CD4-positive, alpha-beta T cell treated with Interleukin-15 for 1 hour (primary cell): Measurements from ENCODE around the gene TRIM46.

ENCODE experiments used
- DNase-seq: peaks from one replicate; pipeline ENCODE4 v3.0.0-alpha.2; 2020

Gene TRIM46

DNA sequence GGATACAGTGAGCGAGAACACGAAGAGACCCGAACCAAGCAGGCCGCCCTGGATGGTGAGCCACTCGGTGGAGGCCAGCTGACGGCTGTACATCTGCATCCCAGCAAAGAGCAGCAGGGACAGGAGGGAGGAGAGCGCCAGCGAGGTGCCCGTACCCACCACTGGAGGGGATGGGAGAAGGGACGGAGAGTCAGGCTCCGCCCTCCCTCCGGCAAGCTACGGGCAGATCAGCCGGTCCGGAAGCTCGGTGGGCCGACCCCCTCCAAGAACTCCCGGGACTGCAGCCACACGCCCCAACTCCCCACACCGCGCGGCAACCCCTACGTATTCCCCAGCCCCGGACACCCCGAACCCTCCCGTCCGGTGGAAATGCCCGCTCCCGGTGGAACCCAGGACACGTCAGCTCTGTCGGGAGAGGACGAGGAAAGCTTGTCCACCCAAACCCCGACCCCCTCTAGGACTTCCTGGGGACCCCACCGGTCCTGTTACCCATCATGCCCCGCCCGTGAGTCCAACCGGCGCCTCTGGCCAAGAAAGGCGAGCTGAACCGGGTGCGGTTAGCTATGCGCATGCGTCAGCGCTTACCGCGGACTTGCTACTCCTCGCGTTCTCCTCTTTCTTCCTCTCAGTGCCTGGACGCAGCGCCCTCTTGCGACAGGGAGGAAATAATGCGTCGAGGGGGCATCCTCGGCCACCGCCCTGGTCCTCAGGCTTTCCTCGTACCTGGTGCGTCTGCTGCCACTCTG, 744 bp upstream of the TRIM46 start, which contains the start of gene KRTCAP2:
Gene KRTCAP2 (minus strand): TSS at position 573 of the 746 bp plus-strand sequence. CDS start 80 bp downstream, at position 493.
- DNase-seq = peak; percentile 97

DNA sequence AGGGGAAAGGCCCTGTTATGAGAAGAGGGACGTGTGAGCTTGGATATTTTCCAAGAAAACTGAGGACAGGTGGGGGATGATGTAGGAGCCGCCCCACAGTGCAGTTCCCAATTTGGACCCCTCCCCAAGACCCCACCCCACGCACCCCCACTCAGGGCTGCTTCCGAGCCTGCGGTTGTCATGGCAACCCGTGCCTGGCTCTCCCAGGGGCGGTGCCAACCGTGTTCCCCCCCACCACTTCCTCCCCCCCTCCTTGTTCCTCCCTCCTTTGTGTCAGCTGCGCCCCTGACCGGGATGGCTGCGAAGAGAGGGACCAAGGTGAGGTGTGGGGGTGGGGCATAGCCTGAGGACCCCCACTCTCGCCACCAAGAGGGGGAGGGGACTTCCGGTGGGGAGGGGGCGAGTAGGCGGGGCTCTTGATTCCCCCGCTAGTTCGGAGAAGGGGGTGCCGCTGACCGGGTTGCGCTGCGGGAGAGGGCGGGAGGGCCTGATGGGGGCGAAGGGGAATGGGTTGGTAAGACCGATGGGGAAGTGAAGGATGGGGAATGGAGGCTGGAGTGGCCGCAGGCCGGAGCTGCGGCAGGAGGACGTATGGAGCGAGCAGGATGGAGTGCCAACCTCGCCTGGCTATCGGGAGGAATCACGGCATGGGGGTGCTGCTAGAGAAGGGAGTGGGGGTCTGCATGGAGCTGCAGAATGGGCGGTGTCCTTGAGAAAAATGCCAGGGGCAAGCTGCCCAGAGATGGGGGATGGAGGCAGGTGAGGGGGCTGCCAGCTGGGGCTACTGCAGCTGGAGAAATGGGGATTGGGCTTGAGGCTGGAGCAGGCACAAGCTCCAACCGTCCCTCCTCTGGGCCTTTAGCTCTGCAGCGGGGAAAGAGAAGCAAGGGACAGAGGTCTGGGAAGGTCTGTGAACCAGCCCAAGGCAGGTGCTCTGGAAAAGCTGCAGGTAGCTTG, 953 bp downstream of the TRIM46 start:
- peak; percentile 62 for DNase-seq

DNA sequence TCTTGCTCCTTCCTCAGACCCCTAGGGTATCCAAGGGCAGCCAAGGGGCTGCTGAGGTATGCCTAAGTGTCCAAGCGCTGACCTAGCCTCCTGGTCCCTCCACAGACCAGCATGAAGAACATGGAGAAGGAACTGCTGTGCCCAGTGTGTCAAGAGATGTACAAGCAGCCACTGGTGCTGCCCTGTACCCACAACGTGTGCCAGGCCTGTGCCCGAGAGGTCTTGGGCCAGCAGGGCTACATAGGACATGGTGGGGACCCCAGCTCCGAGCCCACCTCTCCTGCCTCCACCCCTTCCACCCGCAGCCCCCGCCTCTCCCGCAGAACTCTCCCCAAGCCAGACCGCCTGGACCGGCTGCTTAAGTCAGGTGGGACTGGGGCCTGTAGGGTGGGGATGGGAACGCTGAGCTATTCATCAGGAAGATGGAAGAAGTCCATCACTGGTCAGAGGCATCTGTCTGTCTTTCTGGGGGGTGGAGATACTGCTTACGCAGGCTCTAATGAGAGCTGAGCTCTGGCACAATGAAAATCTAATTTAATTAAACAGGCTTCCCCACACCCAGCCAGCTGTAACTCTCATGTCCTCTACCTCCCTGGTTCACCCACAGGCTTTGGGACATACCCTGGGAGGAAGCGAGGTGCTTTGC, 1.8 kb downstream of the TRIM46 start:
- DNase-seq = no peak

DNA sequence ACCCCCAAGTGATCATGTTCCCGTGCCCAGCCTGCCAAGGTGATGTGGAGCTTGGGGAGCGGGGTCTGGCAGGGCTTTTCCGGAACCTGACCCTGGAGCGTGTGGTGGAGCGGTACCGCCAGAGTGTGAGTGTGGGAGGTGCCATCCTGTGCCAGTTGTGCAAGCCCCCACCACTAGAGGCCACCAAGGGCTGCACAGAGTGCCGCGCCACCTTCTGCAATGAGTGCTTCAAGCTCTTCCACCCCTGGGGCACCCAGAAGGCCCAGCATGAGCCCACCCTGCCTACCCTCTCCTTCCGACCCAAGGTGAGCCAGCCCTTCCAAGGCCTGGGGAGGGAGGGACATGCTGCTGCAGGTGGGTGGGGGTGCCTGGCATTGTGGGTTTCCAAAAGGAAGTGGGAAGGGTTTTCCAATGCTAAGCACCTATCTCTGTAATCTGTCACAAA, 2.3 kb downstream of the TRIM46 start:
- DNase-seq = no peak

DNA sequence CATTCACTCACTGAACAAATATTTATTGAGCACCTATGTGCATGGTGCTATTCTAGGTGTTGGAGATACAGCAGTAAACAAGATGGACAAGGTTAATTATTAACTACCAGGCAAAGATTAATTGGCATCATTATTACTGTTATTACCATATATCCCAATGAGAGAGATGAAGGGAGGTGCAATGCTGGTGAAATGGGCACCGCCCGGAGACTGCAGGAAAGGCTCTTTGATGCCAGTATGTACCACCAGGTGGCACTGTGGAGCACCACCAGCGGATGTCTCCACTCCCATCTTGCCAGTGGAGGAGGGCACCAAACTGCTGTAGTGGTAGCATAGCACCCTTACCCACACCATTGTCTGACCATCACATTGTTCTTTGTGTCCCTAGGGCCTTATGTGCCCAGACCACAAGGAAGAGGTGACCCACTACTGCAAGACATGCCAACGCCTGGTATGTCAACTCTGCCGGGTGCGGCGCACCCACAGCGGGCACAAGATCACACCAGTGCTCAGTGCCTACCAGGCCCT, 3.0 kb downstream of the TRIM46 start:
- DNase-seq = peak; percentile 79

DNA sequence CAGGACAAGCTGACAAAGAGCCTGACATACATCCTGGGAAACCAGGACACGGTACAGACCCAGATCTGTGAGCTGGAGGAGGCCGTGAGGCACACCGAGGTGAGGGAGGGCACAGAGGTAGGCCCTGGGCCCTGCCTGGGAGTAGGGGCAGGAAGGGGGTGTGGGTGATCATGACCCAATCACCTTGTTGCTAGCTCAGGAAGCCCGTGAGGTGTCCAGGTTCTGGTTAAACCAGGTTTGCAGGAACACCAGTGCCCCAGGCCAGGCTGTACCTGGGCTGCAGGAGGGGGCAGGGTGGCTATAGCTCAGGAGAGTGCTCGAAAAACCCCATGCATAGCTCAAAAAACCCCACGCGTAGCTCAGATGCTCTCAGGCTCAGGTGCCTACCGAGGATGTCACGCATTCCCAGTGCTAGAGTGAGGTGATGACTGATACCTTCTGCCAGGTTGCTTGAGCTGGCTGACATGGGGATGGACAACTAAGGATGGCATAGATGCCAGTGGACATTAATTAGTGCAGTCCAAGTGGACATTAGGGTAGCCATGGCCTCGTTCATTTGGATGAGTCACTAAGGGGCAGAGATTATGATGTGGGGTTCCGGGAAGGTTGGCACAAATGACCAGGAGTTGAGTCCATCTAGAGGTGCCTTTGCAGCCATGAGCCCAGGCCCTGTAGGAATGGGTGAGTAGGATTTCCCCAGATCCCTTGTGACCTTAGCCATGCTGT, 3.7 kb downstream of the TRIM46 start:
- no peak for DNase-seq

DNA sequence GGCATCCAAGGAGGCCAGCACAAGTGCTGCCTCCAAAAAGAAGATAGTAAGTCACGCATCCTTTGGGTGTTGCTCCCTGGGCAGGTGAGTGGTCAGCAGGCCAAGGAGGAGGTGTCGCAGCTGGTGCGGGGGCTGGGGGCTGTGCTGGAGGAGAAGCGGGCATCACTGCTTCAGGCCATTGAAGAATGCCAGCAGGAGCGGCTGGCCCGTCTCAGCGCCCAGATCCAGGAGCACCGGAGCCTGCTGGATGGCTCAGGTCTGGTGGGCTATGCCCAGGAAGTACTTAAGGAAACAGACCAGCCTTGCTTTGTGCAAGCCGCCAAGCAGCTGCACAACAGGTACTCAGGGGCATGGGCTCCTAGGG, 4.3 kb downstream of the TRIM46 start:
- DNase-seq = no peak

DNA sequence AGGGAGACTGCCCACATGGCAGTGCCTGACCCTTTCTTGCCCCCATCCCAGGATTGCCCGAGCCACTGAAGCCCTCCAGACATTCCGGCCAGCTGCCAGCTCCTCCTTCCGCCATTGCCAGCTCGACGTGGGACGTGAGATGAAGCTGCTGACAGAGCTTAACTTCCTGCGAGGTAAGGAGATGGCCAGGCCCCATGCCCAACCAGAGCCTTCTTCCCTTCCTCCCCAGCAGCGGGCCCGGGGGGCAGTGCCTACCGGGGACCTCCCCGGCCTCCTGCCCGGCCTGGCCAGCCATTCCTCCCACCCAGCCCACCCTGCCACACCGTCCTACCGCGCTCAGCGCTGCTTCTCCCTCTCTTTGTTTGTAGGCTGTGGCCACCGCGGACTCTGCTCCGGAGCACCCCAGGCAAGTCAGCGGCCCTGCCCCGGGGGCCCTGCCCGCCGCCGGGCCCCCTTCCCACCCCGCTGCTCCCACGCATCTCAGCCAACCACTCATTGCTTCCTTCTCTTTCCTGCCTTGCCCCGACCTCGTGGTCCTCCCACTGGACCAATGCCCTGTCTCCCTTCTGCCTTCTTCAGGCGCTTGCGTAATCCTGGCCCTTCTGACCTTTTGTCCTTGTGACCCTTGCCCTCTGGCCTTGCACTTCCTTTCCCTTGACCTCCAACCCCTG, 4.9 kb downstream of the TRIM46 start:
- DNase-seq = no peak

DNA sequence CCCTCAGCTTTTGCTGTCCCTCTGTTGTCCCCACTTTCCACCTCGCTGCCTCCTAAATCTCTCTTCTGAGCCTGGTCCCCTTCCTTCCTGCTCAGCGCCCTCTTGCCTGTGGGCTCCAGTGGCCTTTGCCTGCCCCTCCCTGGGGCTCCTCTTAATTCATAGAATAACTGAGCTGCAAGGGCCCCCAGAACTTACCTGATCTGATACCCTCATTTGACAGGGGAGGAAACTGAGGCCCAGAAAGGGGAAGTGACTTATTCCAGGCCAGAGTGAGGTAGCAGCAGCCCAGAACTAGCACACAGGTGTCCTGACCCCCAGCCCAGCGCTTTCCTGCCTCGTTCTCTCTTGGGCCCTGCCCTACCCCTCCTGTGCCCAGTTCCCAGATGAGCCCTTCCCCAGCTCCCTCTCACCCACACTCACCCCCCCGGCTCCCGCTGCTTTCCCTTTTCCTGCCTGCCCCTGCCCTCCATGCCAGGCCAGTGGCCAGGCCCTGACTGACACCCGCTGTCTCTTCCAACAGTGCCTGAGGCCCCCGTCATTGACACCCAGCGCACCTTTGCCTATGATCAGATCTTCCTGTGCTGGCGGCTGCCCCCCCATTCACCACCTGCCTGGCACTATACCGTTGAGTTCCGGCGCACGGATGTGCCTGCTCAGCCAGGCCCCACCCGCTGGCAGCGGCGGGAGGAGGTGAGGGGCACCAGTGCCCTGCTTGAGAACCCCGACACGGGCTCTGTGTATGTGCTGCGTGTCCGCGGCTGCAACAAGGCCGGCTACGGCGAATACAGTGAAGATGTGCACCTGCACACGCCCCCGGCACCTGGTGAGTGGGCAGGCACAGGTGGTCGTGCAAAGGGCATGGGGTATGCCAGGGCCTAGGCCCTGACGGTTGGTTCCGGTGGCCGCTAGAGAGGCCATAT, 5.7 kb downstream of the TRIM46 start:
- DNase-seq = no peak

DNA sequence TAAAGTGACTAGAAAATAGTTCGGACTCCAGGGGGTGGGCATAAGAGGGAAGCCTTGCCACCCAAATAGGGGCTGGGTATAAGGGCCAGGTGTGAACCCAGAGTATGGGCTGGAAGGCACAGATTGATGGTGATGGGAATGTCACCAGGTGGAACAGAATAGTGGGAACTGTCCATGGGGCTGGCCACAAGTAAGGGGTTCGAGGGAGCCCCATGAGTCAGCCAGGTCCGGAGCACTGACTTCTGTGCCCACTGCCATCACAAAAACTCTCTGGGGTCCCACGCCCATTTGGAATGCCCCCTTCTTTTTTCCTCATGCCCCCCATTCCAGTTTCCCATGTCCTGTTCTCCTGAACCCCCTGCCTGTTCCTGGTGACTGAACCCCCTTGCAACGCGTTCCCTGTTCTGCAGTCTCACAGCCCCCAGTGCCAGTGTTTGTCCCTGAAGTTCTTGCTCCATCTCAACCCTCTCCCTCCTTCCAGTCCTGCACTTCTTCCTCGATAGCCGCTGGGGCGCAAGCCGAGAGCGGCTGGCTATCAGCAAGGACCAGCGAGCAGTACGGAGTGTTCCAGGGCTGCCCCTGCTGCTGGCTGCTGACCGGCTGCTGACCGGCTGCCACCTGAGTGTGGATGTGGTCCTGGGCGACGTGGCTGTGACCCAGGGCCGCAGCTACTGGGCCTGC, 7.9 kb downstream of the TRIM46 start:
- DNase-seq = no peak

DNA sequence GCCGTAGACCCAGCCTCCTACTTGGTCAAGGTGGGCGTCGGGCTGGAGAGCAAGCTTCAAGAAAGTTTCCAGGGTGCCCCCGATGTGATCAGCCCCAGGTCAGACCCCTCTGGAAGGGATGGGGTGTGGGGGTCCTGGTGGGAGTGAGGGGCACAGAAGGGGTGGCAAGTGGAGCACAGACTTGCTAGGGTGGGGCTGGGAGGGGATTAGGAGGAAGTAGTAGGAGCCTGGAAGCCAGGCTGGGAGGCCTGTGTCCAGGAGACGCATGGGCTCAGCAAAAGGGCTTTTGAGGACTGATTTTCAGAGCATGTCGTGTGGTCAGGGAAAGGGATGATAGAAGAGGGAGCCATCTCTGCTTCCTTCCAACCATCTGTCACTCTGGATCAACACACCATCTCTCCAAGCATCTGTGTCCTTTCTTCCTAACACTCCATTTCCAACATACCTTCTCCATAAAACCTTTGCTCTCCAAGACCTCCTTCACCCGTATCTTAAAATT, 8.5 kb downstream of the TRIM46 start:
- no peak for DNase-seq

DNA sequence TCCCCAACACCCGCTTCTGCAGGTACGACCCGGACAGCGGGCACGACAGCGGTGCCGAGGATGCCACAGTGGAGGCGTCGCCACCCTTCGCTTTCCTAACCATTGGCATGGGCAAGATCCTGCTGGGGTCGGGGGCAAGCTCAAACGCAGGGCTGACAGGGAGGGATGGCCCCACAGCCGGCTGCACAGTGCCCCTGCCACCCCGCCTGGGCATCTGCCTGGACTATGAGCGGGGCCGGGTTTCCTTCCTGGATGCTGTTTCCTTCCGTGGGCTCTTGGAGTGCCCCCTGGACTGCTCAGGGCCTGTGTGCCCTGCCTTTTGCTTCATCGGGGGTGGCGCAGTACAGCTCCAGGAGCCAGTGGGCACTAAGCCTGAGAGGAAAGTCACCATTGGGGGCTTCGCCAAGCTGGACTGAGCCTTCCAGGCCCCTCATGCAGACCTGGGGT, 10.1 kb downstream of the TRIM46 start:
- DNase-seq = no peak

DNA sequence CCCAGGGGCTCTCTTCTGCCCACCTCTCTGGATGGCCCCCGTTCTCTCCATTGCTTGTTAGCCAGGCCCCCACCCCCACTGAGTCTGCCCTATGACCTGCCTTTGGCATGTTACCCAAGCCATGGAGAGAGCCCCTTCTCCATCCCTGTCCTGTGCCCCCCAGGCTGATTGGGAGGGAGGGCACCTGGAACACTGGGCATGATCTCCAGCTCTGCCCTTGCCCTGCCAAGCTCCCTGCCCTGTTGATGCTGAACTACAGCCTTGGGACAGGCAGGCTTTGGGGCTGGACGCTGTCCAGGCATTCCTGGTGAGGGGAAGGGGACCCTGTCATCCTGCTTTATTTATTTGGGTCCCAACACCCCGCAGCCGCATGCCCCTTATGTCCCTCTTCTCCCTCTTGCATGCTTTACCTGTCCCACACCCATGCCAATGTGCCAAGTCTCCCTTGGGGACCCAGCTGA, 10.7 kb downstream of the TRIM46 start:
- DNase-seq = no peak

DNA sequence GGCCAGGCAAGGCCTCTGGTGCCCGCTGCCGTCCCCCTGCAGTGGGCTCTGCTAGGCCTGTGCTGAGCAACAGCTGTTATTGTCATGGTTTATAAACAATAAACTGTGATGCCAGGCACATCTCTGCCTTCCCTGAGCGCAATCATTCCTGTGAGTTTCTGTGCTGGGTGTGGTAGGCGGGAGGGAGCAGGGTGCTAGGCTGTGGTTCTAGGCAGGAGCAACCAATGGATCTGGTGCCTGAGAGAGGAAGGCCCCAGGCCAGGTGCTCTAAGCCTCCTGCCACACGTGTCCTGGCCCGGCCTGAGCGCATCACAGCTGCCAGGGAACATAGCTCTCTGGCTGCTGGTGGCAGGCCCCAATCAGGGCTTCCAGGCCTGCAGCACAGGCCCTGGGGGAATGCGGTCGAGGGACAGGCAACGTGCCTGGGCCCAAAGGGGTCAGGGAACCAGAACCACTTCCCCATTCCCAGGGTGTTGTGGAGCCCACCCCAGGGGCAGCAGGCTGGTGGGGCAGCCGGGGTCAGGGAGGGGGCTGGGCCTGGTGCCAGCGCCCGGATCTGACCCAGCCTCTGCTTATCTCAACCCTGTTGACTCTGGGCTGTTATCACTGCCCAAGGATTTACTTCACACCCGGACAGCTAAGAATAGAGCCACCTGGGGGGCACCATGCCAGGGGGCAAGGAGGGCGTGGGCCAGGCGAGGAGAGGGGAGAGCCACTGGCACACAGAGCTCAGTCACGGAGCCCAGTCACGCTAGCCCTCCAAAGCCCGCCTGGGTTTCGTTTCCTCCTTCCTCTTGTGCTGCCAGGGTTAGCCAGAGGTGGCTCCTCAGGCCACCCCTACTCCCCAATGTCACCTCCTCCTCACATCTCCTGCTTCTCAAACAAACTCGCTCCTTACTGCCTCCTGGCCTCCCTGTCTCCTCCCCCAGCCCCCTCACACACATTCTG, 11.5 kb downstream of the TRIM46 start:
- DNase-seq = peak; percentile 66

DNA sequence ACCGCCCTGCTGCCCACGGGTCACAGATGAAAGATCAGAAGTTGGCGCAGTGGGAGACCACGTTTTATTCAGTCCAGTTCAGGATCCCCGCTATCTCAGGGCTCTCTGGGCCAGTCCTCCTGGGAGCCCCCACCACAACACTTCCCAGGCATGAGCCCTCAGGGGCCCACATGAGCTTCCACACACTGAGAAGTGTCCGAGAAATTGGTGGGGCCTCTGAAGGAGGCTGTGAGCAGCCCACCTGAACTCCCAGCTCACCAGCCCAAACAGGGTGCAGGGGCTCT, 12.1 kb downstream of the TRIM46 start:
- DNase-seq = no peak

DNA sequence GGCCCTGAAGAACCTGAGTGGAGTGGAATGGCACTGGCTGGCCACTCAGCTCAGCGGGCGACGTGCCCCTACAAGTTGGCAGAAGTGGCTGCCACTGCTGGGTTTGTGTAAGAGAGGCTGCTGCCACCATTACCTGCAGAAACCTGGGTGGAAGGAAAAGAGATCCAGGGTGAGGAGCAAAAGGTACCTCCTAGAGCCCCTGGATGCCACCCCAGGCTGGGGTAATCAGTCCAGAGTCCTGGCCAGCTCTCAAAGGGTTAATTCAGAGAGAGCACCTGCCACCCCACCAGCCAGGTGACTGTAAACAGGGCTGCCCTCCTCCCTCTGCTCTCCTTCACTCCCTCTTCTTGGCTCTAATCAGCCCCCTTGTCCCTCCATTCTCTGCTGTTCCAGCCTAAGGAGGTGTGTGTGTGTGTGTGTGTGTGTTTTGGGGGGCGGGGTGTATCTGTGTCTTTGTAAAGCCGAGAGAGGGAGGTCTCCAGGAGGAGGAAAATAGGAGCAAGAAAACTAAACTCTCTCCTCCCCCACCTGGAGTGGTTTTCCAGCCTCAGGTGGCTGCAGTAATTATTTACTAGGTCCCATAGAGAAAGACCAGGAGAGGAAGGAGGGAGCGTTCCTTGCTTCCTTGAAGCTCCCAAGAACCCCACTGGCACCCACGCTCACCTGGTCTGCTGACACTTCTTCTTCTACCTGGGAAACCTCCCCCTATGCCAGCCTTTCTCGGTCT, 12.6 kb downstream of the TRIM46 start:
- no peak for DNase-seq

DNA sequence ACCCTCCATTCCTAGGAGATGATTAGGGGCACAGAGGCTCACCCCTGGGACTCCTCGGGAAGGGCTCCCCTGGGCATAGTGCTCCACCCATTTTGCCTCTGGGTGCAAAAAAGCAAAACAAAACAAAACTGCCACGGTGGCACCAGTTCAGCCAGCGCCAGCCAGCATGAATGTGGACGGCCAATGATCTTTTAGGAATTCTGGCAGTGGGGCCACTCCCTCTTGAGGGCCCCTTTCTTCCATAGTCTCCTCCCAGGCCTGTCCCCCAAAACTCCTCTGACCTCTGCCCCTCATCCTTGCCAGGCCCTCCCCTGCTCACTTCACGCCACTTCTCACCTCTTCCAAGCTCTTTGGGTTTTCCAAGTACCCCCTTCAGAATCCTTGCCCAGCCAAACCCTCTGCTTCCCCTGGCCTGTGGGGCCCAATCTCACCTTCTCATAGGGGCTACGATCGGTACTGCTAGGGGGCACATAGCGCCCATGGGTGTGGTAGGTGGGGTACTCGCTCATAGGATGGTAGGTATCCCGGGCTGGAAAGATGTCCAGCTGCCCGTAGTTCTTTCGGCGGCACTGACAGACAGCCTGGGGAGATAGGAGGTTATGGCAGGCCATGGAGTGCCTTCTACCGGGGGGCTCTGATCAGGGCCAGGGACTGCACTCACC, 13.3 kb downstream of the TRIM46 start:
- no peak for DNase-seq
